GM20000 (cell line): ENCODE results near the gene HMCN2.
"Not testable (repeated sequence)": the region's sequence is repeated elsewhere in the genome, so short reads cannot be mapped to it uniquely, and the experiment has no call there.

Experiments used
- DNase-seq: peaks from one replicate; pipeline ENCODE4 v3.0.0; 2012; ENCODE audit warnings: low spot score
- CTCF ChIP-seq: IDR thresholded peaks from 2 replicates; pipeline ENCODE4 v1.5.1; 2012; ENCODE audit warnings: mild to moderate bottlenecking, control low read depth; ENCODE audit errors: extremely low read depth, missing control alignments

The HMCN2 gene

GRCh38 chr9:130399768-130400167, 134.2 kb downstream of the HMCN2 start:
- no peak for TF ChIP-seq CTCF
- DNase-seq, result no peak

- no peak for DNase-seq
- no peak for TF ChIP-seq CTCF
Measured at GRCh38 chr9:130400870-130401269, 135.3 kb downstream of the HMCN2 start.

- DNase-seq, result not testable (repeated sequence)
Measured at GRCh38 chr9:130401742-130402141, 136.2 kb downstream of the HMCN2 start.

GRCh38 chr9:130402243-130402642, 136.7 kb downstream of the HMCN2 start:
- no peak for TF ChIP-seq CTCF
- DNase-seq, result no peak

- TF ChIP-seq CTCF, result no peak
- no peak for DNase-seq
Measured at GRCh38 chr9:130402645-130403440, 137.3 kb downstream of the HMCN2 start.

- no peak for DNase-seq
- TF ChIP-seq CTCF, result no peak
Measured at GRCh38 chr9:130405657-130406257, 140.2 kb downstream of the HMCN2 start.

GRCh38 chr9:130406278-130406895, 140.8 kb downstream of the HMCN2 start:
- TF ChIP-seq CTCF, result no peak
- no peak for DNase-seq
